ENCODE measurements around the gene RNF144A.

DNA sequence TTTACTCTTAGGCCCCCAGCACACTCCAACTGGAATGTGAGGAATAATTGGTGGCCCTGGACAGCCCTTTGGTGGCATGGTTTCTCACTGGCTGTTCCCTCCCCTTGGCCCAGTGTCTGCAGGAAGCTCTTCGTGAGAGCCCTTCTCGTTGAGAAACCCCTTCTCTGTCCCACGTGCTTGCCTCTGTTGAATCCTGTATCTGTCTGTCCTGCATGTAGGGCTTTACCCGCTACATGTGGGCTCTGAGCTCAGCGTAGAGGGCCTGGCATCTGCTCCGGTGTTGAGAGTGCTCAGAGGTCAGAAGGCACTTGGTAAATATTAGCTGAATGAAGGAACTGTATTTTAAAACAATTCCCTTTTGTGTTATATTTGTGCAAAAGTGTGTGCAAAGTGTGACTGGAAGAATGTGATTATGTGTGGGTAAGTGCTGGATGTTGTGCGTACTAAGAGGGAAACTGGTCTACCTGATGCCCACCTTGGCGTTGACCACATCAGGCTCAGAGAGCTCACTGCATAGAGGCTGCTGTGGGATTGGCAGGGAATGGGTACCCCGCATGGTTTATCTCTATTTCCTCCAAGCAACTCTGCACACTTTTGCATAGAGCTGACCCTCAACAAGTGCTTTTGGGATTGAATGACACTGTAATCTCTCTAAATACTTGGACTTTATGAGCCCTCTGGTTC is 40.0 kb downstream of the RNF144A start:
- TF ChIP-seq, protein P1, sequence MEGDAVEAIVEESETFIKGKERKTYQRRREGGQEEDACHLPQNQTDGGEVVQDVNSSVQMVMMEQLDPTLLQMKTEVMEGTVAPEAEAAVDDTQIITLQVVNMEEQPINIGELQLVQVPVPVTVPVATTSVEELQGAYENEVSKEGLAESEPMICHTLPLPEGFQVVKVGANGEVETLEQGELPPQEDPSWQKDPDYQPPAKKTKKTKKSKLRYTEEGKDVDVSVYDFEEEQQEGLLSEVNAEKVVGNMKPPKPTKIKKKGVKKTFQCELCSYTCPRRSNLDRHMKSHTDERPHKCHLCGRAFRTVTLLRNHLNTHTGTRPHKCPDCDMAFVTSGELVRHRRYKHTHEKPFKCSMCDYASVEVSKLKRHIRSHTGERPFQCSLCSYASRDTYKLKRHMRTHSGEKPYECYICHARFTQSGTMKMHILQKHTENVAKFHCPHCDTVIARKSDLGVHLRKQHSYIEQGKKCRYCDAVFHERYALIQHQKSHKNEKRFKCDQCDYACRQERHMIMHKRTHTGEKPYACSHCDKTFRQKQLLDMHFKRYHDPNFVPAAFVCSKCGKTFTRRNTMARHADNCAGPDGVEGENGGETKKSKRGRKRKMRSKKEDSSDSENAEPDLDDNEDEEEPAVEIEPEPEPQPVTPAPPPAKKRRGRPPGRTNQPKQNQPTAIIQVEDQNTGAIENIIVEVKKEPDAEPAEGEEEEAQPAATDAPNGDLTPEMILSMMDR (IDR thresholded peaks at IDR 0.05; ENCODE audit: low read depth, low read length): no peak
- TF ChIP-seq, protein P2, sequence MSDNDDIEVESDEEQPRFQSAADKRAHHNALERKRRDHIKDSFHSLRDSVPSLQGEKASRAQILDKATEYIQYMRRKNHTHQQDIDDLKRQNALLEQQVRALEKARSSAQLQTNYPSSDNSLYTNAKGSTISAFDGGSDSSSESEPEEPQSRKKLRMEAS (IDR thresholded peaks at IDR 0.05; ENCODE audit: low read depth, low read length): no peak
- TF ChIP-seq POLR2A (IDR thresholded peaks at IDR 0.05; ENCODE audit: extremely low read depth, insufficient read length) (no peak), MYC (IDR thresholded peaks at IDR 0.05; ENCODE audit: low read depth, low read length) (no peak)

Measured in NB4 (cell line).